Measurements from ENCODE around the gene CPLX1.

CPLX1 gene

DNA sequence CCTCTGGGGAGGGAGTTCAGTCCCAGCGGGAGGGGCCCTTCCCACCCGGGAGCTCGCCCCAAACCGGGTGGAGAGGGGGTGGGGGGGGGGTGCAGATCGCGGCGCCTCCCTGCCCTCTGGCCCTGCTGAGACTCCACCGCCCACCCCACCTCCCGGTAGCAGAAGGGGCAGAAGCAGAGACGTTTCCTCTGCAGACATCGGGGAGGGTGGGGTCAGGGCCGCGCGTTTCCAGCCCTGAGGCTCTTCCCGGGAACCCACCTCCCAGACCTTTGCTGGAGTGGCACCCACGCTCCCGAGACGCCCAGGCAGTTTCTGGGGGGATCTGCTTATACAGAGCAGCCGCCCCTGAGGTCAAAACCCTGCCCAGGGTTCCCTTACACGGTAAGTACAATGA, 30.2 kb downstream of the CPLX1 start:
- intact Hi-C loops (cut with DNase I; ENCODE audit: low total_unique reads), result no loop called here
- H3K27me3 ChIP-seq, result peaks cover 0 to 68% of the 10 kb centered on the region in 2 donors
- DNase-seq, result no peak
- peaks cover 0 to 26% (median 21%) of the 10 kb centered on the region in 4 donors for H3K4me1 ChIP-seq
- TF ChIP-seq, protein P1, sequence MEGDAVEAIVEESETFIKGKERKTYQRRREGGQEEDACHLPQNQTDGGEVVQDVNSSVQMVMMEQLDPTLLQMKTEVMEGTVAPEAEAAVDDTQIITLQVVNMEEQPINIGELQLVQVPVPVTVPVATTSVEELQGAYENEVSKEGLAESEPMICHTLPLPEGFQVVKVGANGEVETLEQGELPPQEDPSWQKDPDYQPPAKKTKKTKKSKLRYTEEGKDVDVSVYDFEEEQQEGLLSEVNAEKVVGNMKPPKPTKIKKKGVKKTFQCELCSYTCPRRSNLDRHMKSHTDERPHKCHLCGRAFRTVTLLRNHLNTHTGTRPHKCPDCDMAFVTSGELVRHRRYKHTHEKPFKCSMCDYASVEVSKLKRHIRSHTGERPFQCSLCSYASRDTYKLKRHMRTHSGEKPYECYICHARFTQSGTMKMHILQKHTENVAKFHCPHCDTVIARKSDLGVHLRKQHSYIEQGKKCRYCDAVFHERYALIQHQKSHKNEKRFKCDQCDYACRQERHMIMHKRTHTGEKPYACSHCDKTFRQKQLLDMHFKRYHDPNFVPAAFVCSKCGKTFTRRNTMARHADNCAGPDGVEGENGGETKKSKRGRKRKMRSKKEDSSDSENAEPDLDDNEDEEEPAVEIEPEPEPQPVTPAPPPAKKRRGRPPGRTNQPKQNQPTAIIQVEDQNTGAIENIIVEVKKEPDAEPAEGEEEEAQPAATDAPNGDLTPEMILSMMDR (IDR thresholded peaks at IDR 0.05), result no peak
- H3K36me3 ChIP-seq, result no peaks in the 10 kb centered on the region
- no peaks in the 10 kb centered on the region for H3K9me3 ChIP-seq
- H3K27ac ChIP-seq, result no peak overlapping the region
- no peak overlapping the region for H3K4me3 ChIP-seq

DNA sequence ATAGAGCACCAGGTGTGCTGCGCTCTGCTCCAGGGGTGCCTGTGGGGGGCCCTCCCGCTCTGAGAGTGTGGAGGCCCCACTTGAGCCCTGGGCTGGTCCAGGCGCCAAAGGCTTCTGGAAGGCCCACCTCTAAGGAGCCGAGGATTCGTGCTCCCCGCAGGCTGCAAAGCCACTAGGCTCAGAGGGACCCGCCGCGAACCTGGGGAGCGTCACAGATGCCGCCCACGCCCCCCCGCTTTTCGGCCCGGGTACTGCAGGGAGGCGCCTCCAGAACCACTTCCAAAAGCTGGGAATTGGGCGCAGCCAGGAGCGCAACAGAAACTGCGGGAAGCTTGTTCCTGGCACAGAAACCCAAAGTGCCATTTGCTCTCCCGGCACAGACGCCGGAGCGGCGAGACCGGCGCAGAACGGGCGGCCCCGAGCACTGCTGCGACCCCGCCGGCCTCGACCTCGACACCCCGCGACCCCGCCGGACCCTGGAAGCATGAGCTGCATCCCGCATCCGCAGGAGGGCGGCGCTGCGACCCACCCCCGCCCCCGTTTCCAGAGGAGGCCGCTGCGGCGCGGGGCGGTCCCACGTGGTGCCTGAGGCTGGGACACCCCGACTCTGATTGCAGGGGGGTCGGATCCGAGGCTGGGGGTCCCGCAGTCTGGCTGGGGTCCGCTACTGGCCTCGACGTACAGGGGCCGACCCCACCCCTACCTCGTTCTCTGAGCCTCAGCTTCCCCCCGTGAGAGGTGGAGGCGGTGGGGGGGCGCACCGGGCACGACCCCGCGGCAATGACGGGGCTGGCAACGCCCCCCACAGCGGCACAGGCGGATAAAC, 30.8 kb downstream of the CPLX1 start:
- TF ChIP-seq, protein P1 (IDR thresholded peaks at IDR 0.05), result no peak
- H3K27me3 ChIP-seq, result peaks cover 0 to 74% of the 10 kb centered on the region in 2 donors
- no peak overlapping the region for H3K27ac ChIP-seq
- no peaks in the 10 kb centered on the region for H3K36me3 ChIP-seq
- peaks cover 0 to 26% (median 21%) of the 10 kb centered on the region in 4 donors for H3K4me1 ChIP-seq
- no peak for DNase-seq
- H3K4me3 ChIP-seq, result peak overlapping the region in 1 of 2 donors; percentile 24
- no peaks in the 10 kb centered on the region for H3K9me3 ChIP-seq
- intact Hi-C loops (cut with DNase I; ENCODE audit: low total_unique reads), result no loop called here

DNA sequence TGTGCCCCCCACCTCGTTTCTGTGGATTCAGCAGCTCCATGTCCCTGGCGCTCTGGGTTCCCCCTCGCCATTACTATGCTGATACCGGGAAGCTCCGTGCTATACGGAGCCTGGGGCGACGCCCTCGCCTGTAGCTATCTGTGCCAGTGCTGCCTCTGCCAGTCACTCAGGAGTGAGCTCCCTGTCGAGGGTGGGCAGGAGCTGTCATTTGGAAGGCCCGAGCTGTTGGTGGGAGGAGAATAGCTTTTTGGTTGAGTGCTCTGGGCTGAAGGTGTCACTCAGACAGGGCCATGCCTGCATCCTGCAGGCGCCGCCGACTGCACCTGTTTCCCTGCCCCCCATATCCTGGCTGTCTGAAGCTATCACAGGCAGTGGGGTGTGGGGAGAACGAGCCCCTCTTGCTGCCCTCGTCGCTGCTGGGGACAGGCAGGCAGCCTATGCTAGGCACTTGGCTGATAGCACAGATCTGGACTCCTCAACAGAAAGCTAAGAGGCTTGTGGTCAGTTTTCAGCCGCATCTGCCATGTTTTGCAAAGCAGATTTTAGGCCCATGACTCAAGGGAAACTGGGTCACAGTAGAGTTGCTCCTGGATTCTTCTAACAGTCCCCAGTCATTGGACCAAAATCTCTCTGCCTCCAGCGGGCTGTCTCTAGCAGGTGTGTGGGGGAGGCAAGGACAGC, 31.8 kb downstream of the CPLX1 start:
- Histone ChIP-seq H3K27me3 (peaks cover 0 to 84% of the 10 kb centered on the region in 2 donors), H3K27ac (no peak overlapping the region), H3K36me3 (no peaks in the 10 kb centered on the region), H3K9me3 (no peaks in the 10 kb centered on the region), H3K4me1 (peaks cover 0 to 30% (median 21%) of the 10 kb centered on the region in 4 donors), H3K4me3 (no peak overlapping the region)
- no peak for DNase-seq
- TF ChIP-seq, protein P1 (IDR thresholded peaks at IDR 0.05), result no peak
- intact Hi-C loops (cut with DNase I; ENCODE audit: low total_unique reads), result no loop called here

DNA sequence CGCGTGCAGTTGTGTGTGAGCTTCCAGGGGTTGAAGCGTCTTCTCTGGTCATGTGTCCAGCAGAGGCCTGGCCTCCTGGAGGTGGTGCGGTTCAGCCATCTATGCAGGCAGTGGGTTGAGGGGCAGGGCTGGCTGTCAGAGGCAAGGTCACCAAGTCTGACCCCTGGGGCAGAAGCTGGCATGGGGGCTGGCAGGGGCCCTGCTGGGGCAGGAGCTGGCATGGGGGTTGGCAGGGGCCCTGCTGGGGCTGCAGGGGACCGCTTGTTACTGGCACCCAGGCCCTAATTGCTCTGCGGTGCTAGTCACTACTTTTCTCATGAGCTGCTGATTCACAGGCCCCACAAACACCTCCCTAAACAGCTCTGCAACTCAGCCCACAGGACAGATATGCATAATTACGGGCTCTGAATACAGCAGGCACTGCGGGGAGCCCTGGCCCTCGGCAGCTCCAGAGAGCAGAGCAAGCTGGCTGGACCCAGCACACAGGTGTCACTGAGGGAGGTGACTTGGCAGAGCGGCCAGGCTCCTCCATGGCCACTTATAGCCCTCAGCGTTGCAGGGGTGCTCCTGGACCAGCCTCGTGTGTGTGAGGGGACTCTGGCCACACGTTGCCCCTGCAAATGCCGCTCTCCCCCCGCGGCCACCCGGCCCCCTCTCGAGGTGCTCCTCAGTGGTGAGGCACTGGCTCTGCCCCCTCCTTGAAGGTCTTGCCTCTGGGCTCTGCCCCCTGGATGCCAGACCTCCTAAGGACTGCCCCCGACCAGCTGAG, 32.7 kb downstream of the CPLX1 start:
- Histone ChIP-seq H3K4me3 (no peak overlapping the region), H3K27me3 (peaks cover 0 to 92% of the 10 kb centered on the region in 2 donors), H3K27ac (no peak overlapping the region), H3K36me3 (no peaks in the 10 kb centered on the region), H3K9me3 (no peaks in the 10 kb centered on the region), H3K4me1 (peaks cover 0 to 30% (median 21%) of the 10 kb centered on the region in 4 donors)
- no peak for DNase-seq
- TF ChIP-seq, protein P1 (IDR thresholded peaks at IDR 0.05), result no peak
- intact Hi-C loops (cut with DNase I; ENCODE audit: low total_unique reads), result no loop called here

DNA sequence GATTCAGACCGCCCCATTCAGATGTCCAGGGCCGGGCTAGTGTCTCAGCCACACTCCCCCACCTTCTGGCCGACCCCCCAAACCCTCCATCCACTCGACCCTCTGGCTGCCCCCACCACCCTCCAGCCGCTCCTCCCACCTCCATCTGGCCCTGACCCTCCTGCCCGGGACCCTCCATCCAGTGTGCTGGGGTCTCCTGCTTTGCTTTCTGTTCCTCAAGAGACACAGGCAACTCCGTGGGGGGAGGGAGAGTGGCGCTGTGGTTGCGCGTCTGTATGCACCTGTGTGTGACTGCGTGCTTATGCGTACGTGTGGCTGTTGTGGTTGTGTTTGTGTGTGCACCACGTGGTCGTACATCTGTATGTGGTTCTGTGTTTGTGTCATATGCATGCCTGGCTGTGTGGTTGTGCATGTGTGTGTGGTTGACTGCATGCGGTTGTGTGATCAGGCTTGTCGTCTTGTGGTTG, 33.3 kb downstream of the CPLX1 start:
- DNase-seq, result no peak
- Histone ChIP-seq H3K27me3 (peaks cover 0 to 96% of the 10 kb centered on the region in 2 donors), H3K9me3 (no peaks in the 10 kb centered on the region), H3K27ac (no peak overlapping the region), H3K4me3 (no peak overlapping the region), H3K4me1 (peaks cover 0 to 30% (median 21%) of the 10 kb centered on the region in 4 donors), H3K36me3 (no peaks in the 10 kb centered on the region)
- TF ChIP-seq, protein P1 (IDR thresholded peaks at IDR 0.05), result no peak
- intact Hi-C loops (cut with DNase I; ENCODE audit: low total_unique reads), result no loop called here
